Stimulated activated CD4-positive, alpha-beta T cell treated with anti-CD3 and anti-CD28 coated beads, Interleukin-4, amount 100 ng/mL, for 48 hours (primary cell): ENCODE measurements around the gene NFATC1.

Source experiments
- DNase-seq, 2 donors: peaks; one replicate each; pipeline ENCODE4 v3.0.0-alpha.2; 2020; ENCODE audit warnings: low read depth in 2 of 2

The NFATC1 gene

GRCh38 chr18:79423211-79424007 lies 27.7 kb downstream of the NFATC1 start:
- no peak for DNase-seq

- no peak for DNase-seq
These were observed 28.4 kb downstream of the NFATC1 start for GRCh38 chr18:79424008-79424565.

GRCh38 chr18:79424880-79425568 lies 29.3 kb downstream of the NFATC1 start:
- DNase-seq = no peak

- no peak for DNase-seq
These were observed 29.8 kb downstream of the NFATC1 start for GRCh38 chr18:79425569-79425886.

- no peak for DNase-seq
These were observed 30.9 kb downstream of the NFATC1 start for GRCh38 chr18:79426376-79427300.

- no peak for DNase-seq
These were observed 31.9 kb downstream of the NFATC1 start for GRCh38 chr18:79427368-79428225.

GRCh38 chr18:79428287-79428686 lies 32.6 kb downstream of the NFATC1 start:
- no peak for DNase-seq

- no peak for DNase-seq
These were observed 33.7 kb downstream of the NFATC1 start for GRCh38 chr18:79429381-79429780.

- DNase-seq = no peak
These were observed 34.1 kb downstream of the NFATC1 start for GRCh38 chr18:79429785-79430281.

- no peak for DNase-seq
These were observed 36.8 kb downstream of the NFATC1 start for GRCh38 chr18:79432376-79433120.

GRCh38 chr18:79433431-79433830 lies 37.7 kb downstream of the NFATC1 start:
- DNase-seq = no peak

GRCh38 chr18:79434607-79435401 lies 39.1 kb downstream of the NFATC1 start:
- DNase-seq = no peak

GRCh38 chr18:79436556-79437275 lies 41.0 kb downstream of the NFATC1 start:
- DNase-seq = no peak

- DNase-seq = no peak
These were observed 42.6 kb downstream of the NFATC1 start for GRCh38 chr18:79438089-79438897.

GRCh38 chr18:79438898-79439627 lies 43.3 kb downstream of the NFATC1 start:
- peak; percentile 6 to 13 for DNase-seq

GRCh38 chr18:79439628-79440023 lies 43.9 kb downstream of the NFATC1 start:
- DNase-seq = no peak
